GM18520 (cell line): ENCODE data around the gene SLC52A1.
"Not testable (repeated sequence)": the region's sequence is repeated elsewhere in the genome, so short reads cannot be mapped to it uniquely, and the experiment has no call there.

Source experiments
- ATAC-seq: cut with Tn5 transposase; IDR thresholded peaks from one replicate; pipeline ENCODE4 v1.9.1; 2021; ENCODE audit not compliant: unreplicated experiment

SLC52A1 gene

GRCh38 chr17:5035315-5035714 is at the start of gene SLC52A1:
Gene SLC52A1 (minus strand): TSS chr17:5035426. CDS start chr17:5034606, 820 bp downstream.
- ATAC-seq = no peak

GRCh38 chr17:5080591-5080990 is 45.4 kb upstream of the SLC52A1 start:
- no peak for ATAC-seq

- ATAC-seq = peak; percentile 46
Measured at GRCh38 chr17:5078106-5079028, 43.1 kb upstream of the SLC52A1 start, which contains the start of gene ZFP3. Gene ZFP3 (plus strand): TSS chr17:5078467. CDS start chr17:5091505, 13,038 bp downstream.

- ATAC-seq = no peak
Measured at GRCh38 chr17:5077781-5078105, 42.5 kb upstream of the SLC52A1 start.

GRCh38 chr17:5077275-5077674 is 42.0 kb upstream of the SLC52A1 start:
- not testable (repeated sequence) for ATAC-seq

- not testable (repeated sequence) for ATAC-seq
Measured at GRCh38 chr17:5075472-5075871, 40.2 kb upstream of the SLC52A1 start.

GRCh38 chr17:5069724-5070123 is 34.5 kb upstream of the SLC52A1 start:
- ATAC-seq = no peak

GRCh38 chr17:5068236-5068635 is 33.0 kb upstream of the SLC52A1 start:
- no peak for ATAC-seq

- no peak for ATAC-seq
Measured at GRCh38 chr17:5065227-5065744, 30.1 kb upstream of the SLC52A1 start.

GRCh38 chr17:5055543-5055942 is 20.3 kb upstream of the SLC52A1 start:
- no peak for ATAC-seq

- ATAC-seq = no peak
Measured at GRCh38 chr17:5050278-5050677, 15.1 kb upstream of the SLC52A1 start.

- no peak for ATAC-seq
Measured at GRCh38 chr17:5049314-5049841, 14.2 kb upstream of the SLC52A1 start.

- no peak for ATAC-seq
Measured at GRCh38 chr17:5047446-5047845, 12.2 kb upstream of the SLC52A1 start.

GRCh38 chr17:5045496-5045895 is 10.3 kb upstream of the SLC52A1 start:
- ATAC-seq = no peak

- no peak for ATAC-seq
Measured at GRCh38 chr17:5044630-5045029, 9.4 kb upstream of the SLC52A1 start.

- no peak for ATAC-seq
Measured at GRCh38 chr17:5043524-5043923, 8.3 kb upstream of the SLC52A1 start.

GRCh38 chr17:5042157-5043022 is 7.2 kb upstream of the SLC52A1 start:
- ATAC-seq = no peak

GRCh38 chr17:5034651-5035050 is 575 bp downstream of the SLC52A1 start:
- ATAC-seq = no peak

GRCh38 chr17:5034063-5034462 is 1.2 kb downstream of the SLC52A1 start:
- ATAC-seq = no peak

GRCh38 chr17:5033352-5034015 is 1.7 kb downstream of the SLC52A1 start:
- no peak for ATAC-seq

GRCh38 chr17:5032865-5033264 is 2.4 kb downstream of the SLC52A1 start:
- ATAC-seq = no peak
